K562 (cell line): ENCODE results near the gene SLC25A26.

Source experiments
- DPF2 ChIP-seq: fragments of 450-650 bp; IDR thresholded peaks from 2 replicates; pipeline ENCODE4 v1.6.1; 2016
- HNRNPK ChIP-seq: fragments of 200-400 bp; formaldehyde crosslinking; IDR thresholded peaks from one replicate; pipeline ENCODE4 v1.6.1; 2018; ENCODE audit warnings: mild to moderate bottlenecking, low read depth, low read length; ENCODE audit not compliant: poor library complexity, severe bottlenecking
- MYC ChIP-seq, 2 experiments: fragments of 250-450 bp in 1 of 2; sonication (Bioruptor Pico) in 1 of 2; IDR thresholded peaks; 2 replicates each; pipeline versions ENCODE4 v1.5.1 to v1.6.1; 2012 to 2021; ENCODE audit warnings: low read depth in 2 of 2, borderline replicate concordance in 1 of 2, improper control_type of control experiment in 1 of 2, low read length in 1 of 2, mild to moderate bottlenecking in 1 of 2, moderate library complexity in 1 of 2
- NR2C2 ChIP-seq, 2 experiments: fragments of 200-800 bp in 1 of 2; sonication (Bioruptor generic) in 1 of 2; sonication (generic) in 1 of 2; formaldehyde crosslinking in 1 of 2; IDR thresholded peaks; 2 replicates each; pipeline versions ENCODE4 v1.6.1 to v1.8.0; 2016 to 2022; ENCODE audit warnings: mild to moderate bottlenecking in 1 of 2, missing compliant biosample characterization in 1 of 2, missing genetic modification characterization in 1 of 2, missing genetic modification reagents in 1 of 2
- RBM17 ChIP-seq: fragments of 200-400 bp; formaldehyde crosslinking; IDR thresholded peaks from 2 replicates; pipeline ENCODE4 v1.6.1; 2017; ENCODE audit warnings: low read depth, mild to moderate bottlenecking, low read length, borderline replicate concordance
- SIX5 ChIP-seq, 2 experiments: IDR thresholded peaks; 2 replicates each; pipeline ENCODE4 v1.6.1; 2011; ENCODE audit warnings: low read length in 2 of 2, borderline replicate concordance in 1 of 2, low read depth in 1 of 2, mild to moderate bottlenecking in 1 of 2, moderate library complexity in 1 of 2; ENCODE audit not compliant: insufficient read depth in 1 of 2
- UBTF ChIP-seq, 2 experiments: IDR thresholded peaks; 2 replicates each; pipeline ENCODE4 v1.6.1; 2012; ENCODE audit warnings: improper control_type of control experiment in 2 of 2, low read depth in 2 of 2, low read length in 2 of 2, borderline replicate concordance in 1 of 2
- ZNF121 ChIP-seq: sonication (generic); formaldehyde crosslinking; conservative IDR thresholded peaks from 2 replicates; pipeline ENCODE4 v1.8.0; 2022; ENCODE audit warnings: missing genetic modification reagents
- ZNF217 ChIP-seq: sonication (generic); formaldehyde crosslinking; IDR thresholded peaks from 2 replicates; pipeline ENCODE4 v1.8.0; 2022; ENCODE audit warnings: mild to moderate bottlenecking, missing genetic modification reagents
- ZNF561 ChIP-seq: fragments of 450-650 bp; formaldehyde crosslinking; conservative IDR thresholded peaks from 2 replicates; pipeline ENCODE4 v1.4.0; 2020; ENCODE audit warnings: mild to moderate bottlenecking, moderate library complexity

DNA sequence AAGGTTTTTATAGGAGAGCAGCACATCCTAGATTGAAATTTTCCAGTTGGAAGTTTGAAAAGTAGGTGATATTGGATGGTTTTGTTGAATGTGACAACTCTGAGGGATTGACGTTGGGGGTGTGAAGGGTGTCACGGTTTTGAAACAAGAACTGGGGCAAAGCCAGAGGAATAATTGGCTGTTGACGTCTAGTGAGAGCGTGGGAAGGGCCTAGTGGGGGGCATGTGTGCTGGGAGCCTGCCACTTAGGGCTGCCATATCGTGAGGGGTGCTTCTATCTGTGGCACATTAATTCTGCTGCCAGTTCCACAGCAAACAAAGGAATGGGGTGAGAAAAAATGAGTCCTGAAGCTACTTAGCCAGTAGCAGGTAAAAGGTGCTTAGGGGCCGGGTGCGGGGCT, 150.6 kb downstream of the SLC25A26 start:
- TF ChIP-seq HNRNPK, result no peak
- TF ChIP-seq SIX5 (IDR thresholded peaks at IDR 0.05; ENCODE audit: borderline replicate concordance in 1 of 2, insufficient read depth in 1 of 2, low read depth in 1 of 2, low read length in 2 of 2), result no peak
- no peak for TF ChIP-seq DPF2
- no peak for TF ChIP-seq MYC (IDR thresholded peaks at IDR 0.05; ENCODE audit: low read depth, low read length)
- no peak for TF ChIP-seq MYC (CRISPR knock-in tag; IDR thresholded peaks at IDR 0.05; ENCODE audit: borderline replicate concordance, low read depth)
- no peak for TF ChIP-seq NR2C2 (CRISPR knock-in tag; IDR thresholded peaks at IDR 0.05)
- TF ChIP-seq NR2C2 (tag; IDR thresholded peaks at IDR 0.05), result no peak
- TF ChIP-seq UBTF (IDR thresholded peaks at IDR 0.05; ENCODE audit: borderline replicate concordance in 1 of 2, low read depth in 2 of 2, low read length in 2 of 2), result no peak
- no peak for TF ChIP-seq ZNF217 (CRISPR knock-in tag)
- TF ChIP-seq ZNF561 (CRISPR knock-in tag), result no peak
- no peak for TF ChIP-seq ZNF121 (CRISPR knock-in tag)
- no peak for TF ChIP-seq RBM17
